K562 (cell line): ENCODE data around the gene KAT2B. TPM values are rescaled to one million over a fixed set of nuclear protein-coding genes. Genes with fewer than 3 reads are reported as not detected.
A peak's percentile ranks its signal among the peaks of the same experiment; 100 is the strongest.

Source experiments
- ARID2 ChIP-seq: fragments of 450-650 bp; IDR thresholded peaks from 2 replicates; pipeline ENCODE4 v1.6.1; 2017; ENCODE audit warnings: antibody characterized with exemption, mild to moderate bottlenecking
- BHLHE40 ChIP-seq: IDR thresholded peaks from 2 replicates; pipeline ENCODE4 v1.6.1; 2011; ENCODE audit warnings: low read length, improper control_type of control experiment
- KDM1A ChIP-seq, 2 experiments: fragments of 450-650 bp; IDR thresholded peaks; 2 replicates each; pipeline ENCODE4 v1.6.1; 2016; ENCODE audit warnings: mild to moderate bottlenecking in 2 of 2
- KLF1 ChIP-seq: fragments of 450-650 bp; IDR thresholded peaks from 2 replicates; pipeline ENCODE4 v1.6.1; 2016; ENCODE audit warnings: missing genetic modification characterization, missing compliant biosample characterization
- LEF1 ChIP-seq: fragments of 450-650 bp; IDR thresholded peaks from 2 replicates; pipeline ENCODE4 v1.6.1; 2016; ENCODE audit warnings: mild to moderate bottlenecking
- MYC ChIP-seq, 2 experiments: fragments of 250-450 bp in 1 of 2; sonication (Bioruptor Pico) in 1 of 2; IDR thresholded peaks; 2 replicates each; pipeline versions ENCODE4 v1.5.1 to v1.6.1; 2012 to 2021; ENCODE audit warnings: low read depth in 2 of 2, borderline replicate concordance in 1 of 2, improper control_type of control experiment in 1 of 2, low read length in 1 of 2, mild to moderate bottlenecking in 1 of 2, moderate library complexity in 1 of 2
- NFIC ChIP-seq: fragments of 450-650 bp; IDR thresholded peaks from 2 replicates; pipeline ENCODE4 v1.6.1; 2017; ENCODE audit warnings: mild to moderate bottlenecking, inconsistent platforms
- PHB ChIP-seq: fragments of 250-450 bp; sonication (Bioruptor Pico); IDR thresholded peaks from 2 replicates; pipeline ENCODE4 v1.5.0; 2021
- RREB1 ChIP-seq: fragments of 250-450 bp; sonication (Bioruptor Pico); IDR thresholded peaks from 2 replicates; pipeline ENCODE4 v1.4.0; 2020
- SMAD1 ChIP-seq: fragments of 150-350 bp; IDR thresholded peaks from 2 replicates; pipeline ENCODE4 v1.6.1; 2014; ENCODE audit warnings: low read length, low read depth; ENCODE audit not compliant: partially characterized antibody
- XRCC4 ChIP-seq: IDR thresholded peaks from one replicate; pipeline ENCODE4 v1.6.1; 2011; ENCODE audit not compliant: insufficient read depth, insufficient read length; ENCODE audit errors: extremely low read depth
- ZBTB7A ChIP-seq: IDR thresholded peaks from 2 replicates; pipeline ENCODE4 v1.6.1; 2011; ENCODE audit warnings: low read depth, mild to moderate bottlenecking, low read length, moderate library complexity, borderline replicate concordance; ENCODE audit not compliant: control insufficient read depth
- ZNF134 ChIP-seq: fragments of 250-450 bp; sonication (Bioruptor Pico); conservative IDR thresholded peaks from 2 replicates; pipeline ENCODE4 v1.4.0; 2020
- ZNF174 ChIP-seq: fragments of 250-450 bp; sonication (Bioruptor Pico); IDR thresholded peaks from 2 replicates; pipeline ENCODE4 v1.4.0; 2020; ENCODE audit warnings: mild to moderate bottlenecking
- polyA plus RNA-seq, 8 experiments: library from polyadenylated mRNA; depleted of rRNA in 4 of 8; stranded (reverse) in 5 of 8; unstranded in 3 of 8; fragments of >200 nt; fragmentation: Nextera tagmentation in 2 of 8; fragmentation: Illumina TruSeq in 1 of 8; extraction: Ambion mirVana in 2 of 8; extraction: Trizol in 1 of 8; gene quantifications; 2 replicates each; pipeline versions ENCODE4 v1.2.1 to v1.2.3, GENCODE V29; 2011 to 2014; ENCODE audit warnings: inconsistent platforms in 1 of 8, missing spikeins in 1 of 8
- total RNA-seq, 7 experiments: library from RNA; depleted of rRNA in 6 of 7; stranded (reverse); fragments of >200 nt in 6 of 7; fragmentation: Illumina TruSeq in 2 of 7; extraction: Trizol in 2 of 7; gene quantifications; 2 replicates each; pipeline versions ENCODE4 v1.2.1 to v1.2.3, GENCODE V29; 2011 to 2021; ENCODE audit warnings: low replicate concordance in 1 of 7
- TF ChIP-seq, protein P1 (sequence below): sonication (generic); formaldehyde crosslinking; IDR thresholded peaks from 2 replicates; pipeline ENCODE4 v1.8.1; 2023; ENCODE audit warnings: missing genetic modification reagents, mild to moderate bottlenecking, borderline replicate concordance

KAT2B gene
- total and polyA plus RNA-seq, 9 of the 15 experiments (the other 6 are each of a cell fraction or from before 2014, with no cell fraction given): 3.3 to 14.9 (median 12.2) TPM

GRCh38 chr3:20008646-20009045 lies 31.6 kb upstream of the KAT2B start (continued):
- TF ChIP-seq, protein P1, sequence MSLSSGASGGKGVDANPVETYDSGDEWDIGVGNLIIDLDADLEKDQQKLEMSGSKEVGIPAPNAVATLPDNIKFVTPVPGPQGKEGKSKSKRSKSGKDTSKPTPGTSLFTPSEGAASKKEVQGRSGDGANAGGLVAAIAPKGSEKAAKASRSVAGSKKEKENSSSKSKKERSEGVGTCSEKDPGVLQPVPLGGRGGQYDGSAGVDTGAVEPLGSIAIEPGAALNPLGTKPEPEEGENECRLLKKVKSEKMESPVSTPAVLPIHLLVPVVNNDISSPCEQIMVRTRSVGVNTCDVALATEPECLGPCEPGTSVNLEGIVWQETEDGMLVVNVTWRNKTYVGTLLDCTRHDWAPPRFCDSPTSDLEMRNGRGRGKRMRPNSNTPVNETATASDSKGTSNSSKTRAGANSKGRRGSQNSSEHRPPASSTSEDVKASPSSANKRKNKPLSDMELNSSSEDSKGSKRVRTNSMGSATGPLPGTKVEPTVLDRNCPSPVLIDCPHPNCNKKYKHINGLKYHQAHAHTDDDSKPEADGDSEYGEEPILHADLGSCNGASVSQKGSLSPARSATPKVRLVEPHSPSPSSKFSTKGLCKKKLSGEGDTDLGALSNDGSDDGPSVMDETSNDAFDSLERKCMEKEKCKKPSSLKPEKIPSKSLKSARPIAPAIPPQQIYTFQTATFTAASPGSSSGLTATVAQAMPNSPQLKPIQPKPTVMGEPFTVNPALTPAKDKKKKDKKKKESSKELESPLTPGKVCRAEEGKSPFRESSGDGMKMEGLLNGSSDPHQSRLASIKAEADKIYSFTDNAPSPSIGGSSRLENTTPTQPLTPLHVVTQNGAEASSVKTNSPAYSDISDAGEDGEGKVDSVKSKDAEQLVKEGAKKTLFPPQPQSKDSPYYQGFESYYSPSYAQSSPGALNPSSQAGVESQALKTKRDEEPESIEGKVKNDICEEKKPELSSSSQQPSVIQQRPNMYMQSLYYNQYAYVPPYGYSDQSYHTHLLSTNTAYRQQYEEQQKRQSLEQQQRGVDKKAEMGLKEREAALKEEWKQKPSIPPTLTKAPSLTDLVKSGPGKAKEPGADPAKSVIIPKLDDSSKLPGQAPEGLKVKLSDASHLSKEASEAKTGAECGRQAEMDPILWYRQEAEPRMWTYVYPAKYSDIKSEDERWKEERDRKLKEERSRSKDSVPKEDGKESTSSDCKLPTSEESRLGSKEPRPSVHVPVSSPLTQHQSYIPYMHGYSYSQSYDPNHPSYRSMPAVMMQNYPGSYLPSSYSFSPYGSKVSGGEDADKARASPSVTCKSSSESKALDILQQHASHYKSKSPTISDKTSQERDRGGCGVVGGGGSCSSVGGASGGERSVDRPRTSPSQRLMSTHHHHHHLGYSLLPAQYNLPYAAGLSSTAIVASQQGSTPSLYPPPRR (CRISPR knock-in tag): no peak
- TF ChIP-seq ARID2 (no peak), ZBTB7A (no peak), NFIC (no peak), SMAD1 (no peak), KDM1A (IDR thresholded peaks at IDR 0.05) (peak in 1 of 2 experiments; percentile 42; a peak in 2 of 4 replicates), LEF1 (no peak), MYC (IDR thresholded peaks at IDR 0.05; ENCODE audit: low read depth, low read length) (no peak), MYC (CRISPR knock-in tag; IDR thresholded peaks at IDR 0.05; ENCODE audit: borderline replicate concordance, low read depth) (no peak), KLF1 (no peak), RREB1 (no peak), PHB (no peak), ZNF134 (no peak), XRCC4 (no peak), ZNF174 (CRISPR knock-in tag) (no peak), BHLHE40 (no peak)
